CD14-positive monocyte (primary cell): ENCODE results near the gene NFXL1. TPM values are rescaled to one million over a fixed set of nuclear protein-coding genes. Genes with fewer than 3 reads are reported as not detected.
A peak's percentile ranks its signal among the peaks of the same experiment; 100 is the strongest.

Experiments used
- DNase-seq, 3 donors: peaks; one replicate each; pipeline ENCODE4 v3.0.0-alpha.2; 2011 to 2022
- H2AFZ ChIP-seq: 2 replicates; pipeline ENCODE4 v1.6.0; 2012; ENCODE audit warnings: mild to moderate bottlenecking, low read depth, low read length, inconsistent platforms; ENCODE audit not compliant: insufficient read depth, poor library complexity, severe bottlenecking
- H3K27ac ChIP-seq, 2 donors: 1 replicate in 1 of 2; 2 replicates in 1 of 2; pipeline ENCODE4 v1.5.1; 2012 to 2013; ENCODE audit warnings: low read length in 2 of 2, control low read depth in 1 of 2, inconsistent platforms in 1 of 2, low read depth in 1 of 2, mild to moderate bottlenecking in 1 of 2
- H3K27me3 ChIP-seq, 2 donors: one replicate each; pipeline versions ENCODE4 v1.6.0 to v1.6.1; 2011 to 2013; ENCODE audit warnings: low read length in 2 of 2; ENCODE audit not compliant: control insufficient read depth in 2 of 2, insufficient read depth in 2 of 2
- H3K36me3 ChIP-seq, 2 donors: replicated peaks in 1 of 2; 1 replicate in 1 of 2; 2 replicates in 1 of 2; pipeline versions ENCODE4 v1.5.1 to v1.6.1; 2012 to 2013; ENCODE audit warnings: low read length in 2 of 2, control low read depth in 1 of 2, inconsistent platforms in 1 of 2, mild to moderate bottlenecking in 1 of 2; ENCODE audit not compliant: insufficient read depth in 2 of 2, control insufficient read depth in 1 of 2
- H3K4me1 ChIP-seq, 2 donors: 1 replicate in 1 of 2; 2 replicates in 1 of 2; pipeline versions ENCODE4 v1.5.1 to v1.6.1; 2012 to 2013; ENCODE audit warnings: low read length in 2 of 2, control low read depth in 1 of 2, inconsistent platforms in 1 of 2, mild to moderate bottlenecking in 1 of 2, moderate library complexity in 1 of 2; ENCODE audit not compliant: insufficient read depth in 2 of 2, control insufficient read depth in 1 of 2
- H3K4me2 ChIP-seq: replicated peaks from 2 replicates; pipeline ENCODE3; 2012; ENCODE audit warnings: low read length, moderate library complexity, mild to moderate bottlenecking; ENCODE audit not compliant: poor library complexity, severe bottlenecking; ENCODE audit errors: extremely low read depth
- H3K4me3 ChIP-seq, 3 experiments: fragments of 200-600 bp in 1 of 3; sonication (generic) in 1 of 3; replicated peaks in 1 of 3; 1 replicate in 2 of 3; 2 replicates in 1 of 3; pipeline ENCODE4 v1.5.1; 2011 to 2013; ENCODE audit warnings: low read length in 3 of 3, mild to moderate bottlenecking in 3 of 3, control low read depth in 2 of 3, low read depth in 2 of 3, inconsistent platforms in 1 of 3, moderate library complexity in 1 of 3
- H3K79me2 ChIP-seq: 2 replicates; pipeline ENCODE4 v1.6.0; 2012; ENCODE audit warnings: mild to moderate bottlenecking, control low read depth, inconsistent platforms, low read length, moderate library complexity; ENCODE audit not compliant: insufficient read depth
- H3K9ac ChIP-seq: 2 replicates; pipeline ENCODE4 v1.6.0; 2017; ENCODE audit warnings: low read length, mild to moderate bottlenecking; ENCODE audit not compliant: insufficient read depth, poor library complexity, severe bottlenecking
- H3K9me3 ChIP-seq, 2 donors: replicated peaks in 1 of 2; 1 replicate in 1 of 2; 2 replicates in 1 of 2; pipeline versions ENCODE4 v1.5.1 to v1.6.1; 2012 to 2013; ENCODE audit warnings: low read length in 2 of 2, control low read depth in 1 of 2; ENCODE audit not compliant: control insufficient read depth in 1 of 2, insufficient read depth in 1 of 2
- H4K20me1 ChIP-seq: 2 replicates; pipeline ENCODE4 v1.6.0; 2012; ENCODE audit warnings: mild to moderate bottlenecking, low read length, control low read depth, moderate library complexity; ENCODE audit not compliant: insufficient read depth
- H3K27ac Mint-ChIP-seq, 7 donors: one replicate each; pipeline ENCODE4 v1.8.0; 2020; ENCODE audit warnings: mild to moderate bottlenecking in 7 of 7, mixed read lengths in 7 of 7, moderate library complexity in 6 of 7, inconsistent platforms in 2 of 7
- H3K27me3 Mint-ChIP-seq, 3 donors: one replicate each; pipeline ENCODE4 v1.8.0; 2021 to 2022; ENCODE audit warnings: low read depth in 3 of 3, mild to moderate bottlenecking in 3 of 3, mixed read lengths in 3 of 3, moderate library complexity in 3 of 3, inconsistent platforms in 1 of 3
- H3K36me3 Mint-ChIP-seq, 2 donors: one replicate each; pipeline ENCODE4 v1.8.0; 2020; ENCODE audit warnings: mixed read lengths in 2 of 2, inconsistent platforms in 1 of 2, mild to moderate bottlenecking in 1 of 2
- H3K4me1 Mint-ChIP-seq: one replicate; pipeline ENCODE4 v1.8.0; 2020; ENCODE audit warnings: mild to moderate bottlenecking, mixed read lengths
- H3K4me3 Mint-ChIP-seq, 2 donors: one replicate each; pipeline ENCODE4 v1.8.0; 2020; ENCODE audit warnings: mild to moderate bottlenecking in 2 of 2, mixed read lengths in 2 of 2, moderate library complexity in 1 of 2
- H3K9me3 Mint-ChIP-seq, 7 donors: one replicate each; pipeline ENCODE4 v1.8.0; 2020 to 2022; ENCODE audit warnings: mixed read lengths in 7 of 7, mild to moderate bottlenecking in 6 of 7, moderate library complexity in 6 of 7, inconsistent platforms in 2 of 7
- WGBS: methylation state at CpG from one replicate; pipeline ENCODE4 v1.1.5; 2013; ENCODE audit warnings: missing lambda C conversion rate; ENCODE audit not compliant: insufficient coverage; 5-methylcytosine and 5-hydroxymethylcytosine counted together
- intact Hi-C, 2 donors: fragments of 100-400 bp; cut with micrococcal nuclease; formaldehyde crosslinking; loops; one replicate each; pipeline versions ENCODE4 v1.15.0 to v1.15.1; 2023
- polyA plus RNA-seq, 3 donors: library from polyadenylated mRNA; depleted of rRNA in 1 of 3; unstranded in 2 of 3; stranded (reverse) in 1 of 3; fragments of 300-500 nt in 2 of 3; fragments of >200 nt in 1 of 3; fragmentation: Illumina TruSeq in 2 of 3; gene quantifications; 1 replicate in 2 of 3; 2 replicates in 1 of 3; pipeline ENCODE4 v1.2.3, GENCODE V29; 2012 to 2021
- TF ChIP-seq, protein P1 (sequence below): fragments of 200-600 bp; IDR thresholded peaks from one replicate; pipeline ENCODE4 v1.8.0; 2022; ENCODE audit warnings: antibody characterized with exemption, mild to moderate bottlenecking

The NFXL1 gene
- polyA plus RNA-seq, 3 donors = 3.6 to 26.2 (median 10.6) TPM

DNA sequence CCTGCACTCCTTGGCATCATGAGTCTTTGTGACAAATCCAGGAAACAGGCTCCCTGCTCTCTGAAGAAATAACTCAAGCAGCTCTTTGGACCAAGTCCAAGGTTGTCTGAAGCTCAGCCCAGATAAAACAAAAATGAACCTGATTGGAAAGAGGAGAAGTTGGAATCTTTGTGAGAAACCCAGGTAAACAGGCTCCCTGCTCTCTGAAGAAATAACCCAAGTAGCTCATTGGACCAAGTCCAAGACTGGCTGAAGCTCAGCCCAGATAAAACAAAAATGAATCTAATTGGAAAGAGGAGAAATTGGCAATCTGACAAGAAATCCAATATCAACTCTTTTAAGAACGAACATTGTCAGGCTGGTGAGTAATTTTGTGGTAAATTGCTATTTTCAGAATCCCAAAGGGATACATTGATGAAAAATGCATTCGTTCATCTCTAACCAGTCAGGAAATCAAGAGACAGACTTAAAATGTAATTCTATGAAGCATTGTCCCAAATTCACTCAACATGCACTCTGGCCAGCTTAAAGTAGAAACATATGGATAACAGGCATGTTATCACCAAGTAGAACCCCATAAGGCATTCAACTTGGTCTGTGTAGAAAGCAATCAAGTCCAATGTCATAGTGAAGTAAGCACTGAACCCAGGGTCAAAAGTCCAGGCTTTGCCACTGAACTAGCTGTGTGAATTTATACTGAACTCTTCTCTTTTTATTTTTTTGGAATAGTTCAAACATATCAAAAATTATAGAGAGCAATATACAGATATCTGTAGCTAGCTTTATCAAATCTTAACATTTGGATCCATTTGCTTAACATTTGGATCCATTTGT, 16.8 kb upstream of the NFXL1 start:
- Mint-ChIP-seq H3K9me3 (peaks cover 0 to 5% (median 2%) of the 10 kb centered on the region in 7 donors), H3K4me1 (peaks cover 18% of the 10 kb centered on the region), H3K27me3 (peaks cover 0 to 7% (median 5%) of the 10 kb centered on the region in 3 donors), H3K36me3 (no peaks in the 10 kb centered on the region), H3K27ac (no peak overlapping the region), H3K4me3 (no peak overlapping the region)
- Histone ChIP-seq H3K4me2 (no peak overlapping the region), H3K36me3 (no peaks in the 10 kb centered on the region), H4K20me1 (no peaks in the 10 kb centered on the region), H3K4me1 (peaks cover 8 to 20% of the 10 kb centered on the region in 2 donors), H3K4me3 (no peak overlapping the region), H3K27ac (no peak overlapping the region), H3K9me3 (no peaks in the 10 kb centered on the region), H3K9ac (no peak overlapping the region), H3K27me3 (no peaks in the 10 kb centered on the region), H3K79me2 (no peaks in the 10 kb centered on the region), H2AFZ (no peak overlapping the region)
- DNase-seq = no peak
- TF ChIP-seq, protein P1, sequence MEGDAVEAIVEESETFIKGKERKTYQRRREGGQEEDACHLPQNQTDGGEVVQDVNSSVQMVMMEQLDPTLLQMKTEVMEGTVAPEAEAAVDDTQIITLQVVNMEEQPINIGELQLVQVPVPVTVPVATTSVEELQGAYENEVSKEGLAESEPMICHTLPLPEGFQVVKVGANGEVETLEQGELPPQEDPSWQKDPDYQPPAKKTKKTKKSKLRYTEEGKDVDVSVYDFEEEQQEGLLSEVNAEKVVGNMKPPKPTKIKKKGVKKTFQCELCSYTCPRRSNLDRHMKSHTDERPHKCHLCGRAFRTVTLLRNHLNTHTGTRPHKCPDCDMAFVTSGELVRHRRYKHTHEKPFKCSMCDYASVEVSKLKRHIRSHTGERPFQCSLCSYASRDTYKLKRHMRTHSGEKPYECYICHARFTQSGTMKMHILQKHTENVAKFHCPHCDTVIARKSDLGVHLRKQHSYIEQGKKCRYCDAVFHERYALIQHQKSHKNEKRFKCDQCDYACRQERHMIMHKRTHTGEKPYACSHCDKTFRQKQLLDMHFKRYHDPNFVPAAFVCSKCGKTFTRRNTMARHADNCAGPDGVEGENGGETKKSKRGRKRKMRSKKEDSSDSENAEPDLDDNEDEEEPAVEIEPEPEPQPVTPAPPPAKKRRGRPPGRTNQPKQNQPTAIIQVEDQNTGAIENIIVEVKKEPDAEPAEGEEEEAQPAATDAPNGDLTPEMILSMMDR = no peak
- WGBS = no CpG with 5 or more reads among the region's 2 CpGs
- intact Hi-C loops = loop anchor here in 1 of 2 donors (5.0 kb wide), 2 partner anchors 244 to 259 kb away; no protein-coding TSS in a partner anchor

DNA sequence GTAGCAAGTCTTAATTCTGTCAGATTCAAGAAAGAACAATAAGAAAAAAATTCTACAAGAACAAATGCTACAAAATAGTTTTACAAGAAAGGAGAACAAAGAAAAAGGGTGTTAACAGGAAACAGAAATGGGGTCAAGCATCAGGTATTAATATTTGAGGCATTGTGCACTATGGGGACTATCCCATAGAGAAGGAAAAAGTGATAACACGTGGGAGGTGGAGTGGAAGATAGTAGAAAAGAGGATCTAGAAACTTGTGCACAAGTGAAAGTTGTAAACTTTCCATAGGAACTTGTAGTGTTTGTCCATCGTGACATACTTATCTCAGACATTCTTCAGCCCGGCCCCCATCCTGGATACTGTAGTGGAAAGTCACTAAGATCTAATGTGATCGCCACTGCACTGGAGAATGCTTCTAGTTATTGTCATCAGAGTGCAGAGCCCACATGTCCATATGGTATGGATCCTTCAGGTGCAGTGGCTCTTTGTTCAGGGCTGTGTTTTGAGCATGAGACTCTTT, 15.4 kb upstream of the NFXL1 start:
- Histone ChIP-seq H3K27ac (no peak overlapping the region), H3K36me3 (no peaks in the 10 kb centered on the region), H3K4me1 (peaks cover 8 to 26% of the 10 kb centered on the region in 2 donors), H3K4me2 (peak overlapping the region; percentile 8), H2AFZ (peak overlapping the region; percentile 17), H3K79me2 (no peaks in the 10 kb centered on the region), H3K27me3 (no peaks in the 10 kb centered on the region), H3K4me3 (no peak overlapping the region), H3K9me3 (no peaks in the 10 kb centered on the region), H3K9ac (no peak overlapping the region), H4K20me1 (no peaks in the 10 kb centered on the region)
- no peak for DNase-seq
- peaks cover 0 to 5% of the 10 kb centered on the region in 2 donors for H3K36me3 Mint-ChIP-seq
- intact Hi-C loops = loop anchor here (5.0 to 10.0 kb wide), 3 partner anchors 115 to 257 kb away; no protein-coding TSS in a partner anchor
- no peak overlapping the region for H3K27ac Mint-ChIP-seq
- no peak overlapping the region for H3K4me3 Mint-ChIP-seq
- H3K27me3 Mint-ChIP-seq = peaks cover 0 to 6% (median 5%) of the 10 kb centered on the region in 3 donors
- TF ChIP-seq, protein P1 = no peak
- WGBS = 62% methylated on average over 3 of the region's 4 CpGs
- H3K9me3 Mint-ChIP-seq = peaks cover 0 to 10% (median 5%) of the 10 kb centered on the region in 7 donors
- H3K4me1 Mint-ChIP-seq = peaks cover 24% of the 10 kb centered on the region
